Mesendoderm (in vitro differentiated cells): Measurements from ENCODE around the gene PM20D1.

Experiments used
- DNase-seq: peaks from one replicate; pipeline ENCODE4 v3.0.0; 2013
- H2AK5ac ChIP-seq: 2 replicates; pipeline ENCODE4 v1.6.1; 2013; ENCODE audit warnings: low read length, inconsistent platforms
- H2BK120ac ChIP-seq: 2 replicates; pipeline ENCODE4 v1.6.1; 2013; ENCODE audit warnings: low read depth, mild to moderate bottlenecking, low read length, moderate library complexity, mixed read lengths
- H2BK15ac ChIP-seq: replicated peaks from 2 replicates; pipeline ENCODE4 v1.6.1; 2013; ENCODE audit warnings: low read depth, mild to moderate bottlenecking, moderate library complexity
- H2BK5ac ChIP-seq: 2 replicates; pipeline ENCODE4 v1.6.1; 2013; ENCODE audit warnings: low read length, inconsistent platforms
- H3K18ac ChIP-seq: 2 replicates; pipeline ENCODE4 v1.6.1; 2013; ENCODE audit warnings: mild to moderate bottlenecking, low read length, mixed read lengths
- H3K23ac ChIP-seq: one replicate; pipeline ENCODE4 v1.6.1; 2013; ENCODE audit warnings: low read length
- H3K27ac ChIP-seq: 2 replicates; pipeline ENCODE4 v1.5.1; 2013; ENCODE audit warnings: low read depth, mild to moderate bottlenecking, inconsistent platforms, low read length, moderate library complexity
- H3K27me3 ChIP-seq: 2 replicates; pipeline ENCODE4 v1.6.1; 2013; ENCODE audit warnings: low read length, control low read depth, mild to moderate bottlenecking, inconsistent platforms; ENCODE audit not compliant: insufficient read depth, poor library complexity
- H3K36me3 ChIP-seq: 2 replicates; pipeline ENCODE4 v1.6.1; 2013; ENCODE audit warnings: low read length, inconsistent platforms; ENCODE audit not compliant: control insufficient read depth, insufficient read depth
- H3K4ac ChIP-seq: one replicate; pipeline ENCODE4 v1.6.1; 2013; ENCODE audit warnings: low read depth, mild to moderate bottlenecking, low read length, moderate library complexity
- H3K4me1 ChIP-seq: 2 replicates; pipeline ENCODE4 v1.6.1; 2013; ENCODE audit warnings: low read depth, low read length, inconsistent platforms; ENCODE audit not compliant: control insufficient read depth
- H3K4me2 ChIP-seq: 2 replicates; pipeline ENCODE4 v1.6.1; 2013; ENCODE audit warnings: low read length
- H3K4me3 ChIP-seq: 2 replicates; pipeline ENCODE4 v1.5.1; 2013; ENCODE audit warnings: mild to moderate bottlenecking, low read length
- H3K56ac ChIP-seq: one replicate; pipeline ENCODE4 v1.6.1; 2013; ENCODE audit warnings: low read length
- H3K79me1 ChIP-seq: 2 replicates; pipeline ENCODE4 v1.6.1; 2013; ENCODE audit warnings: low read length, inconsistent platforms
- H3K79me2 ChIP-seq: 2 replicates; pipeline ENCODE4 v1.6.1; 2013; ENCODE audit warnings: mild to moderate bottlenecking, low read length; ENCODE audit not compliant: control insufficient read depth, insufficient read depth
- H3K9ac ChIP-seq: 2 replicates; pipeline ENCODE4 v1.6.1; 2013; ENCODE audit warnings: low read length, inconsistent platforms
- H4K5ac ChIP-seq: one replicate; pipeline ENCODE4 v1.6.1; 2013; ENCODE audit warnings: low read length
- H4K8ac ChIP-seq: one replicate; pipeline ENCODE4 v1.6.1; 2013; ENCODE audit warnings: low read depth, mild to moderate bottlenecking, control low read depth, low read length, moderate library complexity
- WGBS: extraction: QIAGEN DNeasy Blood & Tissue Kit; methylation state at CpG from one replicate; pipeline ENCODE4 v1.1.7; 2013; ENCODE audit warnings: low lambda C conversion rate, missing lambda C conversion rate; ENCODE audit not compliant: insufficient coverage; ENCODE audit errors: extremely low coverage; 5-methylcytosine and 5-hydroxymethylcytosine counted together

PM20D1 gene

DNA sequence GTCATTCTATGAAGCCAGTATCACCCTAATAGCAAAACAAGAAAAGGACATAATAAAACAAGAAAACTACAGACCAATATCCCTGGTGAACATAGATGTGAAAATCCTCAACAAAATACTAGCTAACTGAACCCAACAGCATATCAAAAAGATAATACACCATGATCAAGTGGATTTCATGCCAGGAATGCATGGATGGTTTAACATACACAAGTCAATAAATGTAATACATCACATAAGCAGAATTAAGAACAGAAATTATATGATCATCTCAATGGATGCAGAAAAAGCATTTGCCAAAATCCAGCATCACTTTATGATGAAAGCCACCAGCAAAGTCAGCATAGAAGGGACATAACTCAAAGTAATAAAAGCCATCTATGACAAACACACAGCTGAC is 6.5 kb upstream of the PM20D1 start:
- Histone ChIP-seq H3K56ac (no peak overlapping the region), H3K4ac (no peak overlapping the region), H3K79me1 (no peaks in the 10 kb centered on the region), H2BK5ac (no peak overlapping the region), H3K36me3 (no peaks in the 10 kb centered on the region), H3K79me2 (no peaks in the 10 kb centered on the region), H2BK120ac (no peak overlapping the region), H3K4me1 (no peaks in the 10 kb centered on the region), H4K8ac (no peak overlapping the region), H3K23ac (no peak overlapping the region), H3K4me2 (no peak overlapping the region), H3K27me3 (no peaks in the 10 kb centered on the region), H3K4me3 (no peak overlapping the region), H2BK15ac (no peak overlapping the region), H2AK5ac (no peak overlapping the region), H3K18ac (no peak overlapping the region), H3K9ac (no peak overlapping the region), H3K27ac (no peak overlapping the region), H4K5ac (no peak overlapping the region)
- DNase-seq = no peak

- no peaks in the 10 kb centered on the region for H3K36me3 ChIP-seq
- no peaks in the 10 kb centered on the region for H3K79me2 ChIP-seq
- H2BK15ac ChIP-seq = no peak overlapping the region
- no peak overlapping the region for H4K5ac ChIP-seq
- H3K27me3 ChIP-seq = no peaks in the 10 kb centered on the region
- H4K8ac ChIP-seq = no peak overlapping the region
- H3K27ac ChIP-seq = no peak overlapping the region
- no peak overlapping the region for H3K9ac ChIP-seq
- no peak overlapping the region for H3K4me2 ChIP-seq
- no peak overlapping the region for H2BK5ac ChIP-seq
- no peak for DNase-seq
- H3K4me1 ChIP-seq = no peaks in the 10 kb centered on the region
- no peak overlapping the region for H2AK5ac ChIP-seq
- H3K23ac ChIP-seq = no peak overlapping the region
- H3K18ac ChIP-seq = no peak overlapping the region
- no peak overlapping the region for H3K56ac ChIP-seq
- no peak overlapping the region for H3K4me3 ChIP-seq
- H3K79me1 ChIP-seq = no peaks in the 10 kb centered on the region
- H2BK120ac ChIP-seq = no peak overlapping the region
- no peak overlapping the region for H3K4ac ChIP-seq
Measured at GRCh38 chr1:205852969-205853368, 3.0 kb upstream of the PM20D1 start.

GRCh38 chr1:205851993-205852392 is 2.1 kb upstream of the PM20D1 start:
- no peak overlapping the region for H3K56ac ChIP-seq
- H2BK15ac ChIP-seq = no peak overlapping the region
- H3K36me3 ChIP-seq = no peaks in the 10 kb centered on the region
- no peak overlapping the region for H3K9ac ChIP-seq
- no CpG with 5 or more reads among the region's 4 CpGs for WGBS
- no peaks in the 10 kb centered on the region for H3K4me1 ChIP-seq
- H2BK5ac ChIP-seq = no peak overlapping the region
- H3K79me2 ChIP-seq = no peaks in the 10 kb centered on the region
- H4K8ac ChIP-seq = no peak overlapping the region
- no peak overlapping the region for H4K5ac ChIP-seq
- no peak overlapping the region for H3K23ac ChIP-seq
- H3K4ac ChIP-seq = no peak overlapping the region
- DNase-seq = no peak
- no peak overlapping the region for H3K18ac ChIP-seq
- H3K27me3 ChIP-seq = no peaks in the 10 kb centered on the region
- no peak overlapping the region for H2AK5ac ChIP-seq
- no peaks in the 10 kb centered on the region for H3K79me1 ChIP-seq
- no peak overlapping the region for H3K4me3 ChIP-seq
- no peak overlapping the region for H3K27ac ChIP-seq
- no peak overlapping the region for H3K4me2 ChIP-seq
- H2BK120ac ChIP-seq = no peak overlapping the region

- Histone ChIP-seq H2AK5ac (no peak overlapping the region), H3K4ac (no peak overlapping the region), H3K27me3 (no peaks in the 10 kb centered on the region), H3K56ac (no peak overlapping the region), H3K27ac (no peak overlapping the region), H2BK15ac (no peak overlapping the region), H4K5ac (no peak overlapping the region), H3K9ac (no peak overlapping the region), H3K4me1 (peaks cover 7% of the 10 kb centered on the region), H3K36me3 (no peaks in the 10 kb centered on the region), H4K8ac (no peak overlapping the region), H2BK120ac (no peak overlapping the region), H3K4me2 (no peak overlapping the region), H2BK5ac (no peak overlapping the region), H3K4me3 (no peak overlapping the region), H3K79me2 (no peaks in the 10 kb centered on the region), H3K18ac (no peak overlapping the region), H3K23ac (no peak overlapping the region), H3K79me1 (no peaks in the 10 kb centered on the region)
- peak; percentile 12 for DNase-seq
- no CpG with 5 or more reads among the region's 3 CpGs for WGBS
Measured at GRCh38 chr1:205843036-205843859, 6.7 kb downstream of the PM20D1 start.

GRCh38 chr1:205842229-205842628 is 7.7 kb downstream of the PM20D1 start:
- no peak overlapping the region for H2AK5ac ChIP-seq
- WGBS = no CpG with 5 or more reads among the region's 2 CpGs
- H3K56ac ChIP-seq = no peak overlapping the region
- H3K18ac ChIP-seq = no peak overlapping the region
- H3K9ac ChIP-seq = no peak overlapping the region
- H3K4me2 ChIP-seq = no peak overlapping the region
- no peak overlapping the region for H3K27ac ChIP-seq
- H4K8ac ChIP-seq = no peak overlapping the region
- no peak overlapping the region for H2BK120ac ChIP-seq
- no peaks in the 10 kb centered on the region for H3K79me1 ChIP-seq
- H2BK5ac ChIP-seq = no peak overlapping the region
- no peak overlapping the region for H3K4ac ChIP-seq
- H3K27me3 ChIP-seq = no peaks in the 10 kb centered on the region
- no peaks in the 10 kb centered on the region for H3K36me3 ChIP-seq
- no peak overlapping the region for H4K5ac ChIP-seq
- no peak overlapping the region for H2BK15ac ChIP-seq
- H3K23ac ChIP-seq = no peak overlapping the region
- no peak overlapping the region for H3K4me3 ChIP-seq
- H3K4me1 ChIP-seq = peaks cover 7% of the 10 kb centered on the region
- peak; percentile 30 for DNase-seq
- H3K79me2 ChIP-seq = no peaks in the 10 kb centered on the region
